HepG2 (cell line): ENCODE results near the gene LSR. TPM values are rescaled to one million over a fixed set of nuclear protein-coding genes. Genes with fewer than 3 reads are reported as not detected.

ENCODE experiments used
- ATF7-NPFF ChIP-seq: sonication (generic); formaldehyde crosslinking; IDR thresholded peaks from 2 replicates; pipeline ENCODE4 v1.8.1; 2023; ENCODE audit warnings: mild to moderate bottlenecking, low read depth, missing genetic modification reagents, moderate library complexity
- ATRX ChIP-seq: sonication (generic); formaldehyde crosslinking; IDR thresholded peaks from 2 replicates; pipeline ENCODE4 v1.4.0; 2020; ENCODE audit warnings: missing genetic modification reagents, borderline replicate concordance
- CCDC6 ChIP-seq: sonication (generic); formaldehyde crosslinking; IDR thresholded peaks from 2 replicates; pipeline ENCODE4 v1.8.1; 2022; ENCODE audit warnings: mild to moderate bottlenecking, missing genetic modification reagents, moderate library complexity
- FIP1L1 ChIP-seq: fragments of 200-400 bp; formaldehyde crosslinking; IDR thresholded peaks from 2 replicates; pipeline ENCODE4 v1.6.1; 2018; ENCODE audit warnings: low read depth, mild to moderate bottlenecking, low read length, moderate library complexity, borderline replicate concordance; ENCODE audit not compliant: insufficient read depth
- NCOR1 ChIP-seq: fragments of 200-600 bp; sonication (generic); IDR thresholded peaks from 2 replicates; pipeline ENCODE4 v1.7.0; 2017; ENCODE audit warnings: antibody characterized with exemption, low read length, borderline replicate concordance
- NFATC3 ChIP-seq: sonication (generic); formaldehyde crosslinking; IDR thresholded peaks from 2 replicates; pipeline ENCODE4 v1.5.1; 2020; ENCODE audit warnings: mild to moderate bottlenecking, missing genetic modification reagents
- NFIB ChIP-seq: sonication (generic); formaldehyde crosslinking; IDR thresholded peaks from 2 replicates; pipeline ENCODE4 v1.9.0; 2021; ENCODE audit warnings: missing genetic modification reagents, mild to moderate bottlenecking, borderline replicate concordance
- SMC3 ChIP-seq: IDR thresholded peaks from 2 replicates; pipeline ENCODE4 v1.6.1; 2011; ENCODE audit warnings: low read length, improper control_type of control experiment
- ZNF180 ChIP-seq: sonication (generic); formaldehyde crosslinking; IDR thresholded peaks from 2 replicates; pipeline ENCODE4 v1.4.0; 2020; ENCODE audit warnings: low read depth, missing genetic modification reagents, borderline replicate concordance
- ZNF431 ChIP-seq: sonication (generic); formaldehyde crosslinking; IDR thresholded peaks from 2 replicates; pipeline ENCODE4 v1.9.0; 2022; ENCODE audit warnings: missing genetic modification reagents, low read depth, mild to moderate bottlenecking, borderline replicate concordance
- polyA plus RNA-seq, 8 experiments: library from polyadenylated mRNA; depleted of rRNA in 3 of 8; stranded (reverse) in 7 of 8; unstranded in 1 of 8; fragments of >200 nt; fragmentation: Illumina TruSeq in 4 of 8; extraction: Trizol in 4 of 8; gene quantifications; 2 replicates each; pipeline versions ENCODE4 v1.2.1 to v1.2.3, GENCODE V29; 2011 to 2016; ENCODE audit warnings: low read depth in 4 of 8, missing spikeins in 1 of 8, mixed read lengths in 1 of 8; ENCODE audit not compliant: insufficient read depth in 1 of 8
- total RNA-seq, 5 experiments: library from RNA; depleted of rRNA; stranded (reverse); fragments of >200 nt; fragmentation: Illumina TruSeq; extraction: Trizol; gene quantifications; 2 replicates each; pipeline ENCODE4 v1.2.3, GENCODE V29; 2016; ENCODE audit warnings: low read depth in 1 of 5
- TF ChIP-seq, protein P1 (sequence below): sonication (generic); formaldehyde crosslinking; IDR thresholded peaks from 2 replicates; pipeline ENCODE4 v1.4.0; 2020; ENCODE audit warnings: missing genetic modification reagents
- TF ChIP-seq, protein P2 (sequence below): sonication (generic); formaldehyde crosslinking; IDR thresholded peaks from 2 replicates; pipeline ENCODE4 v1.8.0; 2022; ENCODE audit warnings: missing genetic modification reagents, mild to moderate bottlenecking, inconsistent platforms, borderline replicate concordance
- TF ChIP-seq, protein P3 (sequence below): sonication (generic); formaldehyde crosslinking; IDR thresholded peaks from 2 replicates; pipeline ENCODE4 v1.8.0; 2022; ENCODE audit warnings: mild to moderate bottlenecking, missing genetic modification reagents, moderate library complexity

LSR gene
- total and polyA plus RNA-seq, 2 of the 13 experiments (the other 11 are each of a cell fraction or from before 2014, with no cell fraction given), result 29.2 to 79.2 TPM

DNA sequence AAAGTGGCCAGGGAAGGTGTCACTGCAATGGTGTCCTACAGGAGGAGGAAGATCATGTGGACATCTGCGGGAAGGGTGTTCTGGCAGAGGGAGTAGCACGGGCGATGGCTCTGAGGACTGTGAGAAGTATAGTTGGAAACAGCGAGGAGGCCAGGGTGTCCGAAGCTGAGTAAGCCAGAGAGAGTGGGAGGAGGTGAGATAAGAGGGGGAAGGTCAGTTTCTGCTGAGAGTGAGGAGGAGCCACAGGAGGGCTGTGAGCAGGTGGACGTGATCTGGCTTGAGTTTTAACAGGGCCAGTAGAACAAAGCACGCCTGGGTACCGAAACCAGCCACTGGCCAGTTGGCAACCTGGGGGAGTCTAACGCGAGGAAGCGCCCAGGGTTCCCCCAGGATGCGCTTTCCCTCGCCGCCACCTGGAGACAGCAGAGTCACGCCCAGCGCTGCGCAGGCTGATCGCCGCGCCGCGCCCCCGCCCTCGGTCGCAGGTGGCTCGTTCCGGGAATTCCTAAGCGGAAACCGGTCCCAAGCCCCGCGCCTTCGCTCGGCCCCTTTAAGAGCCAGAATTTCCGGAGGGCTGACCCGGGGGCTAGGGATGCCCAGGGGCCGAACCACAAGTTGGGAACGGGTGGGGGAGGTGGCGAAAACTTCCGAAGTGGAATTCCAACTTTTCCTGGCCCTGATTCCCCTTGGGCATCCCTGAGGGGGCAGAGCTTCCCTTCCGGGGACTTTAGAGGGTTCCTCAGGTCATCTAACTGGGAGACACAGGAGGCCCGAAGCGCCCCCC is 1.1 kb upstream of the LSR start (continued):
- TF ChIP-seq ATRX (CRISPR knock-in tag) (no peak), CCDC6 (peak; percentile 67; the same call in 1 of the 2 replicates), ZNF431 (CRISPR knock-in tag) (no peak), NFATC3 (CRISPR knock-in tag) (no peak), SMC3 (peak; percentile 23; the same call in 1 of the 2 replicates), ZNF180 (CRISPR knock-in tag) (no peak), ATF7-NPFF (CRISPR knock-in tag) (peak; percentile 49), FIP1L1 (no peak), NCOR1 (no peak), NFIB (CRISPR knock-in tag) (no peak)
- TF ChIP-seq, protein P1, sequence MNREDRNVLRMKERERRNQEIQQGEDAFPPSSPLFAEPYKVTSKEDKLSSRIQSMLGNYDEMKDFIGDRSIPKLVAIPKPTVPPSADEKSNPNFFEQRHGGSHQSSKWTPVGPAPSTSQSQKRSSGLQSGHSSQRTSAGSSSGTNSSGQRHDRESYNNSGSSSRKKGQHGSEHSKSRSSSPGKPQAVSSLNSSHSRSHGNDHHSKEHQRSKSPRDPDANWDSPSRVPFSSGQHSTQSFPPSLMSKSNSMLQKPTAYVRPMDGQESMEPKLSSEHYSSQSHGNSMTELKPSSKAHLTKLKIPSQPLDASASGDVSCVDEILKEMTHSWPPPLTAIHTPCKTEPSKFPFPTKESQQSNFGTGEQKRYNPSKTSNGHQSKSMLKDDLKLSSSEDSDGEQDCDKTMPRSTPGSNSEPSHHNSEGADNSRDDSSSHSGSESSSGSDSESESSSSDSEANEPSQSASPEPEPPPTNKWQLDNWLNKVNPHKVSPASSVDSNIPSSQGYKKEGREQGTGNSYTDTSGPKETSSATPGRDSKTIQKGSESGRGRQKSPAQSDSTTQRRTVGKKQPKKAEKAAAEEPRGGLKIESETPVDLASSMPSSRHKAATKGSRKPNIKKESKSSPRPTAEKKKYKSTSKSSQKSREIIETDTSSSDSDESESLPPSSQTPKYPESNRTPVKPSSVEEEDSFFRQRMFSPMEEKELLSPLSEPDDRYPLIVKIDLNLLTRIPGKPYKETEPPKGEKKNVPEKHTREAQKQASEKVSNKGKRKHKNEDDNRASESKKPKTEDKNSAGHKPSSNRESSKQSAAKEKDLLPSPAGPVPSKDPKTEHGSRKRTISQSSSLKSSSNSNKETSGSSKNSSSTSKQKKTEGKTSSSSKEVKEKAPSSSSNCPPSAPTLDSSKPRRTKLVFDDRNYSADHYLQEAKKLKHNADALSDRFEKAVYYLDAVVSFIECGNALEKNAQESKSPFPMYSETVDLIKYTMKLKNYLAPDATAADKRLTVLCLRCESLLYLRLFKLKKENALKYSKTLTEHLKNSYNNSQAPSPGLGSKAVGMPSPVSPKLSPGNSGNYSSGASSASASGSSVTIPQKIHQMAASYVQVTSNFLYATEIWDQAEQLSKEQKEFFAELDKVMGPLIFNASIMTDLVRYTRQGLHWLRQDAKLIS (CRISPR knock-in tag), result no peak
- TF ChIP-seq, protein P2, sequence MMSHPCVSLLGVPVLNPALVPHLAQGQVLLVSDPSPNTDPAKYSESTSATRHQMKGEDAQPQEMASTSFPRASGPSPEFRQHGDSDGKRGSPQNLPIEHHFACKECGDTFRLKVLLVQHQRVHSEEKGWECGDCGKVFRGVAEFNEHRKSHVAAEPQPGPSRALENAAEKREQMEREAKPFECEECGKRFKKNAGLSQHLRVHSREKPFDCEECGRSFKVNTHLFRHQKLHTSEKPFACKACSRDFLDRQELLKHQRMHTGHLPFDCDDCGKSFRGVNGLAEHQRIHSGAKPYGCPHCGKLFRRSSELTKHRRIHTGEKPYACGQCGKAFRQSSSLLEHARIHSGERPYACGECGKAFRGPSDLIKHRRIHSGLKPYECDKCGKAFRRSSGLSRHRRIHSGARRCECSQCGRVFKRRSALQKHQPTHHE (CRISPR knock-in tag), result no peak
- TF ChIP-seq, protein P3, sequence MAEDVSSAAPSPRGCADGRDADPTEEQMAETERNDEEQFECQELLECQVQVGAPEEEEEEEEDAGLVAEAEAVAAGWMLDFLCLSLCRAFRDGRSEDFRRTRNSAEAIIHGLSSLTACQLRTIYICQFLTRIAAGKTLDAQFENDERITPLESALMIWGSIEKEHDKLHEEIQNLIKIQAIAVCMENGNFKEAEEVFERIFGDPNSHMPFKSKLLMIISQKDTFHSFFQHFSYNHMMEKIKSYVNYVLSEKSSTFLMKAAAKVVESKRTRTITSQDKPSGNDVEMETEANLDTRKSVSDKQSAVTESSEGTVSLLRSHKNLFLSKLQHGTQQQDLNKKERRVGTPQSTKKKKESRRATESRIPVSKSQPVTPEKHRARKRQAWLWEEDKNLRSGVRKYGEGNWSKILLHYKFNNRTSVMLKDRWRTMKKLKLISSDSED, result no peak
- TF ChIP-seq, all 625 proteins: peak for 144
